Left forelimb (tissue), 1 donor: ENCODE results near the gene NDST1.

Experiments
- DNase-seq: peaks from one replicate; pipeline ENCODE4 v3.0.0-alpha.2; 2018; ENCODE audit warnings: low spot score

NDST1 gene

DNA sequence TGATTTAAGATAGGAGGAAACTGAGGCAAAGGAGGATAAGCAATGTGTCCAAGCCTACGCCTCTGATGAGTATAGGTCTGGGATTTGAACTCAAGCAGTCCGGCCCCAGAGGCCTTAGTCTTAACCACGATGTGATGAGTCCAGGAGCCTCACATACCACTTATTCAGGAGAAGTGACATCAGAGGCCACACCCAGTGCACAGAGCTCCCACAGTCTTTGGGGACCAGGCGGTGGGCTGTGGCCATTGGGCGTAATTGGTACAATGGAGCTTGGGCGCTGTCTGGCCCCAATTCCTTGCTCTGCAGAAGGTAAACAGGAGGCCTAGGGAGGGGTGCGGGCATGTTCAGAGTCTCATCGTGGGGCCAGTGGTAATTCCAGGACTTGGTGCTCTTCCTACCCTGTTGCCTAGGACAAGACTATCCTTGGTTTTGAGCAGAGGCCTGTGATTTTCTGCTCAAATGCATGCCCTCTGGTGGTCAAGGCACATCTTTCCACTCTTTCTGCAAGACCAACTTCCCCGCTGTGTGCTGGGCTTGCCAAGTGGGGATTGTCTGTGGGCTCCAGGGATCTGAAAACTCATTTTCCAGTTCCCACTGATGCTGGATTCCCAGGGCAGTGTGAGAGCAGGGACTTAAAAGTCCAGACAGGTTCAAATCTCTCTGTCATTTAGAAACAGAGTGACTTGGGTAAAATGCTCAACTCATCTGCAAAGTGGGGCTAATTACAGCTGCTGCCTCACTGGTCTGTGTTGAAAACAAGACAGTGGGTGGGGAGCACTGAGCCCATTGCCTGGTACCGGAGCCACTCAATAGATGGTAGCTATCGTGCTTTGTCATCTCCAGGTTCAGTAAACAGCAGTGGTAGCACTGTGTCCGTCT lies 15.8 kb downstream of the NDST1 start:
- DNase-seq, result no peak

GRCh38 chr5:150525163-150525562 lies 17.2 kb downstream of the NDST1 start:
- DNase-seq, result no peak

- DNase-seq, result no peak
Observed at GRCh38 chr5:150525781-150526180, 17.9 kb downstream of the NDST1 start.

DNA sequence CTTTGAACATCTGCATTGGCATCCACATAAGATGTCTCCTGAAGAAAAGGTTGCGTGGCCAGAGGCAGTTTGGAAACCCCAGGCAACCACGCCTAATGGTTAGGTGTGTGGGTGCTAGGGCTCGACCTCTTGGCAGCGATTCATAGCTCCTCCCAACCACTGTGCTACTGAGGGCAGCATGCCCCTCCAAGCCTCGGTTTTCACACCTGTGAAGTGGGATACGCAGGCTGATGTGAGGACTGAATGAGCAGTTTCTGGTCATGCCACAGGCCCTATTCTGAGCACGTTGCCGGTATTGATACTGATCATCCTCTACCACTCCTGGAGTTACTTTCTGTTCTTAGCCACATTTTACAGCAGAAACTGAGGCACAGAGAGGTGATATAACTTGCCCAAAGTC lies 19.1 kb downstream of the NDST1 start:
- no peak for DNase-seq

DNA sequence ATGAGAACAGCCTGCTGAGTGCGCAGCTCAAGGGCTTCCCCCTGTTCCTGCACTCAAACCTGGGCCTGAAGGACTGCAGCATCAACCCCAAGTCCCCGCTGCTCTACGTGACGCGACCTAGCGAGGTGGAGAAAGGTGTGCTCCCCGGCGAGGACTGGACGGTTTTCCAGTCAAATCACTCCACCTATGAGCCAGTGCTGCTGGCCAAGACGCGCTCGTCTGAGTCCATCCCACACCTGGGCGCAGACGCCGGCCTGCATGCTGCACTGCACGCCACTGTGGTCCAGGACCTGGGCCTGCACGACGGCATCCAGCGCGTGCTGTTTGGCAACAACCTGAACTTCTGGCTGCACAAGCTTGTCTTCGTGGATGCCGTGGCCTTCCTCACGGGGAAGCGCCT lies 19.9 kb downstream of the NDST1 start:
- no peak for DNase-seq

DNA sequence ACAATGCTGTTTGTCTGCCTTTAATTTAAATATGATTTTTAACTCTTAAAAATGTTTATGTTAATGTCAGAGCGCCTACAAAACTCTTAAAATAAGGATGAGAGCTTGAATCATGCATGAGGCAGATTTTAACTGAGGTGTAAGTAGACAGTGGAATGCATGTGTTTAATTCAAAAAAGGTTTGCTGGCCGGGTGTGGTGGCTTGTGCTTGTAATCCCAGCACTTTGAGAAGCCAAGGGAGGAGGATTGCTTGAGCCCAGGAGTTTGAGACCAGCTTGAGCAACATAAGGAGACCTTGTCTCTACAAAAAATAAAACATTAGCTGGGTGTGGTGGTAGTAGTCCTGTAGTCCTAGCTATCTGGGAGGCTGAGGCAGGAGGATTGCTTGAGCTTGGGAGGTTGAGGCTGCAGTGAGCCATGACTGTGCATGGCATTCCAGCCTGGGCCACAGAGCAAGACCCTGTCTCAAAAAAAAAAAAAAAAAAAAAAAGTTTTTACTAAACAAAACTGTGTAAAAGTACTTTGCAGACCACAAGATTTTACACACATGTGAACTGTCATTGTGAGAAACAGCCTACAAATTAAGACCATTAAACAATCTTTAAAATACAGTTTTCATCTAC lies 21.1 kb downstream of the NDST1 start:
- DNase-seq, result no peak

GRCh38 chr5:150529555-150529954 lies 21.6 kb downstream of the NDST1 start:
- no peak for DNase-seq

GRCh38 chr5:150530423-150530822 lies 22.5 kb downstream of the NDST1 start:
- DNase-seq, result no peak

DNA sequence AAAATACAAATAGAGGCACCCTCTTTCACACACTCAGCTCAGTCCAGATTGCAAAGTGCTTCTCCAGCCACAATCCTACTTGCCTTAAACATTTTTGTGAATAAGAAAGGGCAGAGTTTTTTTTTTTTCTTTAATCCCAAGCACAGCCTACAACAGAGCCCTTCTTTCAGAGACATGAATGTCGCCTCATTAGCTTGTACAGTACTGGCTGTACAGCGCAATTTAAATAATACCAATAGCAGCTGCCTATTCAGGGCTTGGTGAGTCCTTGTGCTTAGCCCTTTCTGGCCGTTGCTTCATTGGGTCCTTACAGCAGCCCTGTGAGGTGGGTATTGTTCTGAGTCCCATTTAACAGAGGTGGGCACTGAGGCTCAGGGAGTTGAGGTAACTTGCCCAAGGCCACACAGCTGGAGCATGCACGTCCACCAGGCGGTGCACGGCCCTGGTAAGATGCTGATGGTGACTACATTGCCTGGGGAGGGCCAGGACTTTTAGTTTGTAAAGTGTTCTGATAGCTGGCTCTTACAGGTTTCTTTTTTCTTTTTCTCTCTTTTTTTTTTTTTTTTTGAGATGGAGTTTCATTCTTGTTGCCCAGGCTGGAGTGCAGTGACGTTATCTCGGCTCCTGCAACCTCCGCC lies 23.1 kb downstream of the NDST1 start:
- no peak for DNase-seq

DNA sequence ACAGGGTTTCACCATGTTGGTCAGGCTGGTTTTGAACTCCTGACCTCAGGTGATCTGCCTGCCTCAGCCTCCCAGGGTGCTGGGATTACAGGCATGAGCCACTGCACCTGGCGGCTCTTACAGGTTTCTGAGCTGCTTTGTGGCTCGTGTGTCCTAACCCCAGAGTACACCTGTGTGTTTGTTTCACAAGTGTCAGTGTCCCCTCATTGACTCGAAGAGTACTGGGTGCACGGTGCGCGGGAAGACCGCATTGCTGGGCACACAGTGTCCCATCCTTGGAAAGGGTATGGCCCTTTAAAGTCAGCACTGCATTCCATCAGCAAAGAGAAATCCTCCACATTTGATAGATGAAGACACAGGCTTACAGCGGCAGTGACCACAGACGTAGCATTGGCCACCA lies 23.8 kb downstream of the NDST1 start:
- no peak for DNase-seq

DNA sequence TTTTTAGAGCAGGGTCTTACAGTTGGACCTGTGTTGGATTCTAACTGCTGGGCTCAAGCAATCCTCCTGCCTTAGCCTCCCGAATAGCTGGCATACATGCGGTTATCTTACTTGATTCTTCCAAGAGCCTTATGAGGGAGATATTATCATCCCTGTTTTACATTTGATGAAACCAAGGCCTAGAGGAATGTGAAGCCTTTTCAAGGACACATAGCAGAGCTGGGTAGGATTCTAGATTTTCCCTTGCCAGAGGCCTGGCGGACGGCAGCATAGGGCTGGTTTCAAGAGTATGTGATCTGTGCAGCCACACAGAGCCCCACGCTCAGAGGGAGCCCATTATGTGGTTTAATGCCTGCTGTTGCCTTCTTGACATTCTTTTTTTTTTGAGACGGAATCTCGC lies 24.2 kb downstream of the NDST1 start:
- no peak for DNase-seq

DNA sequence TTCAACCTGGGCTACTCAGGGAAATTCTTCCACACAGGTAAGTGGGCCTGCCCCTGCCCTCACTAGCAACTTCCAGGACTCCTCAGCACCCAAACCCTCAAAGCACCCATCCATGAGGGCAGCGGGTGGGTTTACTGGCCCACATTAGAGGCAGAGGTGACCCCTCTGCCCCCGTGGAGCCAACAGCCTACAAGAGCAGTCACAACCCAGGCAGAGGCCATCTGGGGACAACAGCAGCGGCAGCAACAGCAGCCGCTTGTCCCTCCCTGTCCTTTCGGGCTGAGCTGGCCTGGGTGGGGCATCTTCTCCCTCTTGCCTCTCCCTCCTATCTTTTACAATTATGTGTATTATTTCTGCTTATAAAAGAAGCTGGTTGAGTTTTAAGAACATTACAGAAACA lies 25.1 kb downstream of the NDST1 start:
- DNase-seq, result no peak

DNA sequence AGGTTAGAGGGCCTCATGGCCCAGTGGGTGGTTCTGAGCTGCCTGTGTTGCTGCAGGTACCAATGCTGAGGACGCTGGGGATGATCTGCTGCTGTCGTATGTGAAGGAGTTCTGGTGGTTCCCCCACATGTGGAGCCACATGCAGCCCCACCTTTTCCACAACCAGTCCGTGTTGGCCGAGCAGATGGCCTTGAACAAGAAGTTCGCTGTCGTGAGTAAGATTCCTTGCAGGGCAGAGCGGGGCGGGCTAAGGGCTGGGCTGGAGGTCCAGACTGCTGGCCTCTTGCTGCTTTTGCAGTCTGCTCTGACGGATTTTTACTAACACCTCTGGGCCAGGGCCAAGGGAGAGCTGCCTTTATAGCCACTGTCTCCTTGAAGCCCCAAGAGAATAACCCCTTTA lies 26.9 kb downstream of the NDST1 start:
- no peak for DNase-seq

GRCh38 chr5:150535611-150536010 lies 27.7 kb downstream of the NDST1 start:
- DNase-seq, result no peak

- DNase-seq, result no peak
Observed at GRCh38 chr5:150538007-150538917, 30.3 kb downstream of the NDST1 start.

GRCh38 chr5:150539206-150539605 lies 31.3 kb downstream of the NDST1 start:
- no peak for DNase-seq

DNA sequence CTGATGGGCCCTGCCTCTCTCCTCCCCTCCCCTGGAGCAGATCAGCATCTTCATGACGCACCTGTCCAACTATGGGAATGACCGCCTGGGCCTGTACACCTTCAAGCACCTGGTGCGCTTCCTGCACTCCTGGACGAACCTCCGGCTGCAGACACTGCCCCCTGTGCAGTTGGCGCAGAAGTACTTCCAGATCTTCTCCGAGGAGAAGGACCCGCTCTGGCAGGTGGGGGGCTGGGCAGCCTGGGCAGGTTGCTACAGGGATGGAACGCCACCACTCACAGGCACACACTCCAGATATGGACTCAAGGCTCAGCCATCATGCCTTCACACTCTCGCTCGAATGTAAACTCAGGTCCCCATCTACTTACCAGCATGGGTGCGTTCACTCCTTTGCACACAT lies 32.1 kb downstream of the NDST1 start:
- DNase-seq, result no peak

GRCh38 chr5:150540615-150541396 lies 32.9 kb downstream of the NDST1 start:
- no peak for DNase-seq

DNA sequence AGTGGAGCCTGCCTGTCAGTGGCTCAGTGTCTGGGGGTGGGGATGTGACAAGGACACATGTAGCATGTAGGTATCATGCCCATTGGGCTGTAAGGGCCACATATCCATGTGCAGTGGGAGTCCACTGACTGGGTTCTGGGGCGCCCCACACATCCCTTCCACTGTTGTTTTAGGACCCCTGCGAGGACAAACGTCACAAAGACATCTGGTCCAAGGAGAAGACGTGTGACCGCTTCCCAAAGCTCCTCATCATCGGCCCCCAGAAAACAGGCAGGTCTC lies 33.4 kb downstream of the NDST1 start:
- no peak for DNase-seq

GRCh38 chr5:150541895-150542294 lies 34.0 kb downstream of the NDST1 start:
- DNase-seq, result no peak

- no peak for DNase-seq
Observed at GRCh38 chr5:150542933-150543445, 35.1 kb downstream of the NDST1 start.
